Caki2 (cell line): ENCODE data around the gene GHSR. TPM values are rescaled to one million over a fixed set of nuclear protein-coding genes. Genes with fewer than 3 reads are reported as not detected.
"Not testable (repeated sequence)": the region's sequence is repeated elsewhere in the genome, so short reads cannot be mapped to it uniquely, and the experiment has no call there.

Experiments
- DNase-seq: peaks from one replicate; pipeline ENCODE4 v3.0.0-alpha.2; 2015; ENCODE audit warnings: low read depth
- in situ Hi-C: cut with HindIII; loops from 2 replicates; pipeline ENCODE4 v1.10.0; 2016; ENCODE audit warnings: low sequenced_read_pairs, low pct_unique_long_range_greater_than_20kb, mixed read lengths
- total RNA-seq: library from RNA; depleted of rRNA; stranded (reverse); fragments of >200 nt; shearing (Covaris generic); gene quantifications from 2 replicates; pipeline ENCODE4 v1.2.3, GENCODE V29; 2014; ENCODE audit warnings: low replicate concordance; rRNA removed

Gene GHSR
- total RNA-seq: not detected in 2 replicates

- DNase-seq: no peak
- in situ Hi-C loops: no loop called here
Observed at GRCh38 chr3:172447611-172448579, at the start of gene GHSR. Gene GHSR, minus strand, starts transcription at chr3:172448456. Its CDS starts 43 bp downstream, at chr3:172448413.

DNA sequence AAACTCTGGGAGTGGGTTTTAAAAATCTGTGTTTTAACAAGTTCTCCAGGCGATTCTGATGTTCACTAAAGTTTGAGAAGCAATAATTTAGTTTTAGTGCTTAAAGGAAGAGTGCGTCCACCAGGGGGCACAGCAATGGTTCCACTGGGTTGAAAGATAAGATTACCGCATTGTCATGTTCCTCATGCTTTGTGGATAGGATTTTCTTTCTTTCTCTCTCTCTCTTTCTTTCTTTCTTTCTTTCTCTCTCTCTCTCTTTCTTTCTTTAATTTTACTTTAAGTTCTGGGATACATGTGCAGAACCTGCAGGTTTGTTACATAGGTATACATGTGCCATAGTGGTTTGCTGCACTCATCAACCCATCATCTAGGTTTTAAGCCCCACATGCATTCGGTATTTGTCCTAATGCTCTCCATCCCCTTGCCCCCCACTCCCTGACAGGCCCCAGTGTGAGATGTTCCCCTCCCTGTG lies 42.0 kb upstream of the GHSR start:
- DNase-seq: peak; percentile 73
- in situ Hi-C loops: not testable (repeated sequence)

- in situ Hi-C loops: no loop called here
- no peak for DNase-seq
Observed at GRCh38 chr3:172478116-172478515, 29.9 kb upstream of the GHSR start.

- in situ Hi-C loops: no loop called here
- DNase-seq: peak; percentile 12
Observed at GRCh38 chr3:172476347-172476746, 28.1 kb upstream of the GHSR start.

DNA sequence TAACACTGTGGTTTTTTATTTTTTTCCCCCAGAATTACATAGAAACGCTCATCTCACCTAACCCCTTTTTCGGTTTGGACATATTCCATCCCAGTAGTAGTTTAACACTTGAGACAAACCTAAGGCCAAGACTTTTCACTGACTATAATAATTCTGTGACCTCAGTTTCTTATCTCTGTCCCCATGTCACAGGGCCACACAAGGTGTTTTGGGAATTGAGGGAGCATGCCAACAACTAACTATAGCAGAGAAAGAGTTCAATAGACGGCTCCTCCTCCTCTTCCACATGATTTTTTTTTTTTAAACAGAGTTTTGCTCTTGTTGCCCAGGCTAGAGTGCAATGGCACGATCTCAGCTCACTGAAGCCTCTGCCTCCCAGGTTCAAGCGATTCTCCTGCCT lies 27.4 kb upstream of the GHSR start:
- in situ Hi-C loops: no loop called here
- DNase-seq: no peak

DNA sequence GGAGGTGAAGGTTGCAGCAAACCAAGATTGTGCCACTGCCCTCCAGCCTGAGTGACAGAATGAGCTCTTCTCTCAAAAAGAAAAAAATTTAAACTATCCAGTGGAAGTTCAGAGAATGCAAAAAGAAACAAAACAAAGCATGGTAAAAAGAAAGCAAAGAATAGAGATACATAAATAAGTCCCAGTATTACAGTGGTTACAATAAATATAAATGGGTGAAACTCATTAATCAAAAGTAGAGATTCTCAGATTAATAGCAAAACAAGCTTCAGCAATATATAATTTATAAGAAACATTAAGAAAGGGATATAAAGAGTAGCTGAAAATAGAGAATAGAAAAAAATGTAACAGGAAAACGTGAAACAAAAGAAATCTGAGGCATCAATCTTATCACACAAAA lies 23.6 kb upstream of the GHSR start:
- no peak for DNase-seq
- in situ Hi-C loops: no loop called here

DNA sequence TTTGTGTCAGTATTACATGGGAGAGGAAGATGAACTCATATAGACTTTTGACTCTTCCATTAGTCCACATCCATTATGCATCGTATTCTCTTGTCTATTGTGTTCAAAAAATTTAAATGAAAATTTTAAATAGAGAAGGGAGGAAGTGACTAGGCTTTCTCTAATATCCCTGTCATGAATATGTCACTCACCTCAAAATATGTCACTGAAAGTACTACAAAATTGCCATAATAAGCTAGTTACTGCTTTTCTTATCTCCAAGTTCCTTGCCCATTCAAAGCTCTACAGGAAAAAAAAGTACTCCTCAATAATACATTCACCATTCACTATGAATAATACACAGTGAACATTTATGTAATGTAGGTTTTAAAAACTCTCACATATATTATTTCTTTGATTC lies 22.3 kb upstream of the GHSR start:
- in situ Hi-C loops: no loop called here
- DNase-seq: no peak

- DNase-seq: peak; percentile 69
- in situ Hi-C loops: no loop called here
Observed at GRCh38 chr3:172467170-172467824, 19.0 kb upstream of the GHSR start.

DNA sequence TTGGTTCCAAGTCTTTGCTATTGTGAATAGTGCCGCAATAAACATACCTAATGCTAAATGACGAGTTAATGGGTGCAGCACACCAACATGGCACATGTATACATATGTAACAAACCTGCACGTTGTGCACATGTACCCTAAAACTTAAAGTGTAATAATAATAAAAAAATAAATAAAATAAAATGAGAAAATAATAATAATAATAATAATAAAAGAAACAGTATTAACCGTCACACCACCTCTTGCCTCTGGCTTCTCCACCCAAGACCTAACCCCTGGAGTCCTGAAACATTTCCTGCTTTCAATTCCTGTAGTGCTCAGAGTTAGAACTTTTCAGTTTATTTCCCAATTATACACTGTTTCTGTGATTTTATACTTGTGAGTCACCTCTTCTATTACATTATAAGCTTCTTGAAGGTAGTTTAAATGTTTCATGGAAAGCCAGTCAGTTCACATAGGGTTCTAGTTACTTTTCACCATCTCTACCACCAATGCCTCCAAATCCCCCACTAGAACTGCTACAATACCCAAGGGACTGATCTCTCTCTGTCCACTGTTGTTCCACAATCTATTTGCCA lies 18.4 kb upstream of the GHSR start:
- DNase-seq: no peak
- in situ Hi-C loops: no loop called here

- no peak for DNase-seq
- in situ Hi-C loops: no loop called here
Observed at GRCh38 chr3:172465281-172465680, 17.0 kb upstream of the GHSR start.

DNA sequence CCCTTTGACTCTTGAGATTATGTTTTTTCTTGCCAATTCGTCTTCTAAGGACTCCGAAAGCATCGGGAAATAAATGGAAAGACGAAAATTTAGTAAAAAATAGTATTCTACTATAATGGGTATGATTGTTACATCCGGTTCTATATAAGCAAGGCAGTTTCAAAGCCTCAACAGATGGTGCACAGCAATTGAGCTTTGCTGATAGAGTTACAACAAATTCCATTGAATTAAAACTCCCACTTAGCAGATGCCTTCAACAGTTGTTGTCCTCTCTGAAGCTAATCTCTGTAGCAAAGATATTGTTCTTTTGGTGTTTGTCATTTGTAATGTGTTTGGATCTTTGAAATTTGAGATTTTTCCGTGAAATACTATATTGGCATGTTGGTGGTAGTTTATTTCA lies 16.1 kb upstream of the GHSR start:
- in situ Hi-C loops: no loop called here

DNA sequence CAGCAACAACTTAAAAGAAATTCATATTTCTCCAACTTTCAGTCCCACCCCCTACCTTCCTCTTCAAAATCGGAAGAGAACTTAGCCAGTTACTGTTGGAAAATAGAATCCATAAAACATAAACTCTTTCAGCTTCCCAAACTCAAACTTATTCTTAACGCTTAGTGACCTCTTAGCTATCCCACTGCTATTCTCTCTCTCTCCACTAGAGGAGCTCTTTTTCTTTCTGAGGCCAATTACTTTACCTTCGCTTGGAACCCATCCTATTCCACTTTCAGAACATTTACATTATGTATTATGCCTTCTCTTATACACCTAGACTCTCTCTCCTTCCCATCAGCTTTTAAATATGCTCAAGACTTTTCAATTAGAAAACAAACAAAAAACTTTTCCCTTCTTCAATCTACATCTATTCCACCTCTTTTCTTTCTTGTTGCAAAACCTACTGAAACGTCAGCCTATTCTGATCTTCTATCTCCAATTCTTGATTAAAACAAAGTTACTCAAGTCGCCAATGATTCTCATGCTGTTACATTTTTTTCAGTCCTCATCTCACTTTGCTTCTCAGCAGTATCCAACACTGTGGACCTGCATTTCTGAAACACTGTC lies 13.4 kb upstream of the GHSR start:
- peak; percentile 32 for DNase-seq
- in situ Hi-C loops: no loop called here

More for the DNA sequence above, 16.1 kb upstream of the GHSR start:
- no peak for DNase-seq

DNA sequence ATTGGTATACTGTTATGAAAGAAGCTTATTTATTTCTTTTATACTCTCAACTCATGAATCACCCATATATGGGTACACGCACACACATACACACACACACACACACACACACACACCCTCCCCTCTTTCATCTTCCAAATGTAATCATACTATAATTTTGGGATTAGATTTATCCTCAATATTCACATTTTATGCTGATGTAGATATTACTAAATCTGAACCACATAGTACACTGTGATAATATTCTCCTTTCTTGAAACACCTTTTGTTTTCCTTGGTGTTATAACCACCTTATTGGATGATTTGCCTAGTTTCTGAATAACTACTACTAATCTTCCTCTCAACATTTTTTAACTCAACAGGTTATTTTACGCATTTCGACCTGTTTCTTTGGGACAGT lies 8.1 kb upstream of the GHSR start:
- in situ Hi-C loops: no loop called here
- DNase-seq: no peak

GRCh38 chr3:172454180-172454579 lies 5.9 kb upstream of the GHSR start:
- no peak for DNase-seq
- in situ Hi-C loops: no loop called here

- peak; percentile 56 for DNase-seq
Observed at GRCh38 chr3:172449466-172450149, 1.4 kb upstream of the GHSR start.

DNA sequence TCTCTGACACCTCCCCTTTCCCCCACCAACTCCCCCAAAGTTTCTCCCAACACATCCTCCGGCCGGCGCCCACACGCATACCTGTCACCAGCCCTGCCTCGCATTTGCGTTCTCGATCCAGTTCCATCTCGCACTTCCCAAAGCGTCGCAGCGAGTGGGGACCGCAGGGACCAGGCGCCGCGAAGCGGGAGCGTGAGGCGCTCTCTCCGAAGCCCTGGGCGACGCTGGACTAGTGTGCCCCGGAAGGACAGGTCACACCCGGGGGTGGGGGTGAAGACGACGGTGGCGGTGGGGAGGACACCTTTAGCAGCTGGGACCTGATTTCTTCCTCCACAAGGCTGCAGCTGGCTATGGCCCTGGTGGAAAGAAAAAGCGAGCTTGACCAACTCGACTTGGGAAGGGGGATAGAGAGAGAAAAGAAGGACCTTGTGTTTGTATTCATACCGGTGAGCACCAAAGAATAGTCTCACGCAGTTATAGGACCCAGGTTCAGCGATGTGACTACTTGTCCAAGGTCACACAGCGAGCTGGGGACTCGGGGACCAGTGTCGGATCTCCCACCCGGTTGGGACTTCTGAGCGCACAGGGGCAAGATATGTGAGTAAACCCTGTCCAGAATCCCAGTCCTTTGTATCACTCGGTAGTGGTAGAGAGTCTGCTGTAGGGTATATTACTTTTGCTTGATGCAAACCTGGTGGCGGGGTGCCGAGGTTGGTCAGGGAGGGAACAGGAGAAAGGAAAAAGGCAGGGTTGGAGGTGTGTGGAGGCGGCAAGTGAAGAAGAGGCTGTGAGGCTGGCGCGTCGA lies 607 bp upstream of the GHSR start:
- no peak for DNase-seq
- in situ Hi-C loops: no loop called here

More at GRCh38 chr3:172449466-172450149, 1.4 kb upstream of the GHSR start:
- in situ Hi-C loops: no loop called here

DNA sequence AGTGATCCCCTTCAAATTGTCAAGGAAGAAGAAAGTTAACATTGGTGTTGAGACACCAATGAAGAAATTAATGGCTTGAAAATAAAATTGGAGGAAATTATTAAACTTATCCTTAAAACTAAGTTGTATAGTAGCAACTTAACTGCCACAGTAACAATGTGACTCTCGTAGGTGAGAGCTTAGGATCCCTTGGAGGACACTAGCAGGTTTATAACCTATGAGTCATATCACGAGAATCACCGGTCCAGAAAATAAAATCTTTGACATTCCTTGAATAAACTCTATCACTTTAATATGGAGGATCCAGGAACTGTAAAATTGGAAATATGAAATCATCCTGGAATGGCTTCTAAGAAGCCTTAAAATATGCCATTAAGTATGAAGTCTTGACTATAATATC lies 2.1 kb downstream of the GHSR start:
- no peak for DNase-seq
- in situ Hi-C loops: no loop called here
